ENCODE data around the gene ZDHHC18. TPM values are rescaled to one million over a fixed set of nuclear protein-coding genes. Genes with fewer than 3 reads are reported as not detected.

Gene ZDHHC18, protein sequence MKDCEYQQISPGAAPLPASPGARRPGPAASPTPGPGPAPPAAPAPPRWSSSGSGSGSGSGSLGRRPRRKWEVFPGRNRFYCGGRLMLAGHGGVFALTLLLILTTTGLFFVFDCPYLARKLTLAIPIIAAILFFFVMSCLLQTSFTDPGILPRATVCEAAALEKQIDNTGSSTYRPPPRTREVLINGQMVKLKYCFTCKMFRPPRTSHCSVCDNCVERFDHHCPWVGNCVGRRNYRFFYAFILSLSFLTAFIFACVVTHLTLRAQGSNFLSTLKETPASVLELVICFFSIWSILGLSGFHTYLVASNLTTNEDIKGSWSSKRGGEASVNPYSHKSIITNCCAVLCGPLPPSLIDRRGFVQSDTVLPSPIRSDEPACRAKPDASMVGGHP
- polyA plus RNA-seq (ENCODE audit: low read depth in 6 of 6): 1 to 10 TPM; 2.2 to 7.9 (median 2.4) TPM

GRCh38 chr1:26826261-26827105 lies at the start of gene ZDHHC18:
TSS of gene ZDHHC18 (plus strand) at chr1:26826688. CDS start at chr1:26826805, 117 bp downstream.
- H3K9me3 Mint-ChIP-seq: no peaks in the 10 kb centered on the region
- H3K27ac Mint-ChIP-seq: peak within 1 kb of the TSS; percentile 62 to 94 (median 87)
- H3K4me1 Mint-ChIP-seq: peaks cover 28 to 51% (median 37%) of the 10 kb centered on the region in 3 donors

GRCh38 chr1:26779098-26779668 lies 47.3 kb upstream of the ZDHHC18 start:
- DNase-seq (no peak), ATAC-seq (ENCODE audit: low read depth in 2 of 2) (no peak)
- no peaks in the 10 kb centered on the region for H3K9me3 Mint-ChIP-seq
- H3K27me3 Mint-ChIP-seq: no peaks in the 10 kb centered on the region
- peak overlapping the region in 5 of 6 donors; percentile 56 to 92 (median 76) for H3K27ac Mint-ChIP-seq
- H3K4me3 Mint-ChIP-seq: no peak overlapping the region
- H3K36me3 Mint-ChIP-seq: peaks cover 19 to 22% of the 10 kb centered on the region in 2 donors
- peaks cover 17 to 25% (median 18%) of the 10 kb centered on the region in 3 donors for H3K4me1 Mint-ChIP-seq

More at GRCh38 chr1:26826261-26827105, at the start of gene ZDHHC18:
- H3K4me3 Mint-ChIP-seq: peak within 1 kb of the TSS; percentile 85 to 95 (median 92)
- no peaks in the 10 kb centered on the region for H3K36me3 Mint-ChIP-seq
- peak; percentile 70 for DNase-seq
- peak; percentile 84 to 88 for ATAC-seq (ENCODE audit: low read depth in 2 of 2)
- H3K27me3 Mint-ChIP-seq: peaks cover 0 to 13% (median 13%) of the 10 kb centered on the region in 3 donors

DNA sequence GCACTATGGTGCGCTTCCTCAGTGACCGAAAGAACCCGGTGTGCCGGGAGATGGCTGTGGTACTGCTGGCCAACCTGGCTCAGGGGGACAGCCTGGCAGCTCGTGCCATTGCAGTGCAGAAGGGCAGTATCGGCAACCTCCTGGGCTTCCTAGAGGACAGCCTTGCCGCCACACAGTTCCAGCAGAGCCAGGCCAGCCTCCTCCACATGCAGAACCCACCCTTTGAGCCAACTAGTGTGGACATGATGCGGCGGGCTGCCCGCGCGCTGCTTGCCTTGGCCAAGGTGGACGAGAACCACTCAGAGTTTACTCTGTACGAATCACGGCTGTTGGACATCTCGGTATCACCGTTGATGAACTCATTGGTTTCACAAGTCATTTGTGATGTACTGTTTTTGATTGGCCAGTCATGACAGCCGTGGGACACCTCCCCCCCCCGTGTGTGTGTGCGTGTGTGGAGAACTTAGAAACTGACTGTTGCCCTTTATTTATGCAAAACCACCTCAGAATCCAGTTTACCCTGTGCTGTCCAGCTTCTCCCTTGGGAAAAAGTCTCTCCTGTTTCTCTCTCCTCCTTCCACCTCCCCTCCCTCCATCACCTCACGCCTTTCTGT lies 46.0 kb upstream of the ZDHHC18 start:
- no peak for DNase-seq
- Mint-ChIP-seq H3K36me3 (peaks cover 11 to 21% of the 10 kb centered on the region in 2 donors), H3K9me3 (no peaks in the 10 kb centered on the region), H3K4me1 (peaks cover 25 to 32% (median 31%) of the 10 kb centered on the region in 3 donors), H3K4me3 (no peak overlapping the region), H3K27ac (peak overlapping the region in 3 of 6 donors; percentile 48 to 86 (median 54)), H3K27me3 (no peaks in the 10 kb centered on the region)
- ATAC-seq (ENCODE audit: low read depth in 2 of 2): no peak

- Mint-ChIP-seq H3K27me3 (no peaks in the 10 kb centered on the region), H3K36me3 (peaks cover 6 to 21% of the 10 kb centered on the region in 2 donors), H3K4me1 (peaks cover 34 to 41% (median 39%) of the 10 kb centered on the region in 3 donors), H3K9me3 (no peaks in the 10 kb centered on the region), H3K27ac (peak overlapping the region in 5 of 6 donors; percentile 20 to 58 (median 54)), H3K4me3 (no peak overlapping the region)
- no peak for DNase-seq
- no peak for ATAC-seq (ENCODE audit: low read depth in 2 of 2)
These were observed 45.2 kb upstream of the ZDHHC18 start for GRCh38 chr1:26781206-26781825.

DNA sequence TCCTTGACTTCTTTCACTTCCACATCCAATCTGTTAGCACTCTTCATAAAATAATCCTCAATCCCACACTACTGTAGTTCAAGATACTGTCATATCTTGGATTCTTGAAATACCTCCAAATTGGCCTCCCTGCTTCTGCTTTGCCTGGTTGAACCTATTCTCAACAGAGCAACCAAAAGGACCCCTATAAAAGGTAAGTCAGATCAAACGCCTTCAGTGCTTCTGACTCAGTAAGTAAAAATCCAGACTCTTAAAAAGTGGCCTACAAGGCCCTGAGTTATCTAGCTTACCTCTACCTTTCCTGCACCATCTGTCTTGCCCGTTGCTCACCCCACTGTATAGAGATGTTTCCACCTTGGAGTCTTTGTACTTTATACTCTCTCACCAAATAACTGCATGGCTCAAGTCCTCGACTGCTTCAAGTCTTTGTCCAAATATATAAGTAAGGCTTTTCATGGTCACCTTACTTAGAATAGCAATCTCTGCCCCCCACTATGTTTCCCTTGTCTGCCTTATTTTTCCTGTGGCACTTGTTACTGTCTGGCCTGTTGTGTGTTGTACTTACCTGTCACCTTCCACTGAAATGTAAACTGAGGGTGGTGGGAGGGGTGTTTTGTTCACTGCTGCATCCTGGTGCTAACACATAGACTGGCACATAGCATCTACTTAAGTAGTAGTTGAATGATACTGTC lies 43.8 kb upstream of the ZDHHC18 start:
- H3K4me3 Mint-ChIP-seq: peak overlapping the region in 1 of 8 donors; percentile 17
- peaks cover 43 to 52% (median 52%) of the 10 kb centered on the region in 3 donors for H3K4me1 Mint-ChIP-seq
- peak overlapping the region in 5 of 6 donors; percentile 1 to 77 (median 32) for H3K27ac Mint-ChIP-seq
- DNase-seq (no peak), ATAC-seq (ENCODE audit: low read depth in 2 of 2) (no peak)
- no peaks in the 10 kb centered on the region for H3K27me3 Mint-ChIP-seq
- H3K9me3 Mint-ChIP-seq: peaks cover 0 to 1% (median 0%) of the 10 kb centered on the region in 7 donors
- peaks cover 6 to 21% of the 10 kb centered on the region in 2 donors for H3K36me3 Mint-ChIP-seq

- Mint-ChIP-seq H3K27me3 (no peaks in the 10 kb centered on the region), H3K27ac (peak overlapping the region in 3 of 6 donors; percentile 1 to 39 (median 11)), H3K4me1 (peaks cover 41 to 51% (median 51%) of the 10 kb centered on the region in 3 donors), H3K36me3 (peaks cover 0 to 14% of the 10 kb centered on the region in 2 donors), H3K9me3 (peaks cover 0 to 1% (median 0%) of the 10 kb centered on the region in 7 donors), H3K4me3 (peak overlapping the region in 1 of 8 donors; percentile 17)
- ATAC-seq (ENCODE audit: low read depth in 2 of 2) (no peak), DNase-seq (no peak)
These were observed 42.9 kb upstream of the ZDHHC18 start for GRCh38 chr1:26783646-26784022.

- H3K27ac Mint-ChIP-seq: peak overlapping the region in 3 of 6 donors; percentile 1 to 44 (median 20)
- H3K9me3 Mint-ChIP-seq: peaks cover 0 to 1% (median 0%) of the 10 kb centered on the region in 7 donors
- peaks cover 41 to 51% (median 48%) of the 10 kb centered on the region in 3 donors for H3K4me1 Mint-ChIP-seq
- ATAC-seq (ENCODE audit: low read depth in 2 of 2) (no peak), DNase-seq (no peak)
- no peaks in the 10 kb centered on the region for H3K27me3 Mint-ChIP-seq
- peaks cover 0 to 8% of the 10 kb centered on the region in 2 donors for H3K36me3 Mint-ChIP-seq
- H3K4me3 Mint-ChIP-seq: peak overlapping the region in 2 of 8 donors; percentile 37 to 99
These were observed 42.2 kb upstream of the ZDHHC18 start for GRCh38 chr1:26784023-26784871.

GRCh38 chr1:26784886-26785285 lies 41.6 kb upstream of the ZDHHC18 start:
- Mint-ChIP-seq H3K27me3 (no peaks in the 10 kb centered on the region), H3K4me3 (peak overlapping the region in 5 of 8 donors; percentile 57 to 99 (median 83)), H3K4me1 (peaks cover 43 to 53% (median 46%) of the 10 kb centered on the region in 3 donors), H3K27ac (peak overlapping the region in 5 of 6 donors; percentile 20 to 99 (median 44)), H3K36me3 (peaks cover 0 to 1% of the 10 kb centered on the region in 2 donors), H3K9me3 (peaks cover 0 to 1% (median 0%) of the 10 kb centered on the region in 7 donors)
- ATAC-seq (ENCODE audit: low read depth in 2 of 2) (no peak), DNase-seq (no peak)

DNA sequence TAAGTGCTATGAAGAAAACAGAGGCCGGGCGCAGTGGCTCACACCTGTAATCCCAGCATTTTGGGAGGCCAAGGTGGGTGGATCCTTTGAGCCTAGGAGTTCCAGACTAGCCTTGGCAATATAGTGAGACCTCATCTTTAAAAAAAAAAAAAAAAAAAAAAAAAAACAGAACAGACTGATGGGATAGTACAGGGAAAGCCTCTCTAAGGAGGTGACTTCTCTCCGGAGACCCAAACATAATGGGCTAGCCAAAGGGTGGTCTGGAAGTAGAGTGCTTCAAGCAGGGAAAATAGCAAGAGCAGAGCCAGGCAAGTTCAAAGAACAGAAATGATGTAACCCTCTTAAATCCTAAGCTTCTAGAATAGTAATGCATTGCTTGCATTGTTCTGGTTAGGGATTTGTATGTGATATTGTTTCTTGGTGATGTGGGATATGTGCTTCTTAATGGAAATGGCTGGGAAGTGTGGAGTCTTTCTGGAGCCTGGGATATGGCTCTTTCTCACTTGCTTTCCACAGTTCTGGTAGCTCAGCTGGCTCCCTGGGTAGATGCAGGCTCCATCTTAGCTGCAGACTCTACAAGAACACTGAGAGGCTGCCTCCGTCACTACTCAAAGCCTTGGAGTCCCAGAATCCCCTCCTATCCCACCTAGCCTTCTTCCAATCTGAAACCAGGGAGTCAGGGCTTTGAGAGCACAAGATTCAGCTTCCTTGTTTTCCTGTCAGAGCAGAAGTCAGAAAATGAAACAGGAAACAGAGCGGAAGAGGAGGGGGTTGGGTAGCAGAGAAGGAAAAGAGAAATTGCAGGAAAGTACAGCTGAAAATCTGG lies 40.7 kb upstream of the ZDHHC18 start:
- Mint-ChIP-seq H3K9me3 (peaks cover 0 to 1% (median 0%) of the 10 kb centered on the region in 7 donors), H3K36me3 (no peaks in the 10 kb centered on the region), H3K4me1 (peaks cover 43 to 48% (median 46%) of the 10 kb centered on the region in 3 donors), H3K27ac (peak overlapping the region; percentile 78 to 99 (median 98)), H3K27me3 (no peaks in the 10 kb centered on the region), H3K4me3 (peak overlapping the region; percentile 83 to 99 (median 99))
- DNase-seq: peak; percentile 35
- no peak for ATAC-seq (ENCODE audit: low read depth in 2 of 2)

All from naive B cell (primary cell).